AG04449 (cell line): Measurements from ENCODE around the gene MAP3K4.

ENCODE experiments used
- CTCF ChIA-PET: fragments of 350-600 bp; formaldehyde crosslinking; extraction: SDS; loops from one replicate; lab custom pipeline; 2021; ENCODE audit warnings: antibody characterized with exemption; lab: Yijun Ruan, JAX
- POLR2A ChIA-PET: fragments of 400-600, 350-600 bp; formaldehyde crosslinking; extraction: SDS; loops from one replicate; lab custom pipeline; 2020; ENCODE audit warnings: antibody characterized with exemption, inconsistent platforms; lab: Yijun Ruan, JAX
- DNase-seq: peaks from one replicate; pipeline ENCODE4 v3.0.0-alpha.2; 2010; ENCODE audit warnings: low read depth, low spot score
- H3K4me3 ChIP-seq: 2 replicates; pipeline ENCODE4 v1.5.1; 2011; ENCODE audit warnings: low read depth, mild to moderate bottlenecking, control low read depth, low read length
- CTCF ChIP-seq: IDR thresholded peaks from one replicate; pipeline ENCODE4 v1.5.1; 2011; ENCODE audit warnings: mild to moderate bottlenecking, moderate library complexity, low read length, control low read depth, inconsistent platforms; ENCODE audit not compliant: insufficient read depth; ENCODE audit errors: missing control alignments

Gene MAP3K4

GRCh38 chr6:161164182-161164625 is 172.6 kb downstream of the MAP3K4 start:
- ChIA-PET POLR2A (no interaction called here), CTCF (interaction anchor here (0.8 to 1.9 kb wide), 3 partner anchors 12 to 234 kb away, joined by 3 to 5 read pairs (median 4); no protein-coding TSS in a partner anchor)
- no peak for TF ChIP-seq CTCF
- H3K4me3 ChIP-seq, result no peak overlapping the region
- DNase-seq, result no peak

- CTCF ChIA-PET, result interaction anchor here (1.5 to 1.9 kb wide), 2 partner anchors 207 to 236 kb away, joined by 4 to 5 read pairs; no protein-coding TSS in a partner anchor
- POLR2A ChIA-PET, result no interaction called here
- no peak for TF ChIP-seq CTCF
- DNase-seq, result no peak
- H3K4me3 ChIP-seq, result no peak overlapping the region
Observed at GRCh38 chr6:161166176-161166575, 174.6 kb downstream of the MAP3K4 start.

- DNase-seq, result no peak
- ChIA-PET POLR2A (no interaction called here), CTCF (interaction anchor here (1.5 kb wide), 1 partner anchor 207 kb away, joined by 4 read pairs; no protein-coding TSS in a partner anchor)
- no peak for TF ChIP-seq CTCF
- no peak overlapping the region for H3K4me3 ChIP-seq
Observed at GRCh38 chr6:161166677-161167076, 175.1 kb downstream of the MAP3K4 start.
